Astrocyte (in vitro differentiated cells and primary cell): Measurements from ENCODE around the gene PRKG1.

Experiments
- EZH2 ChIP-seq: IDR thresholded peaks from 2 replicates; pipeline ENCODE4 v1.6.1; 2012; ENCODE audit warnings: mild to moderate bottlenecking, low read length, inconsistent platforms; ENCODE audit not compliant: insufficient read depth
- TF ChIP-seq, protein P1 (sequence below): IDR thresholded peaks from 2 replicates; pipeline ENCODE4 v1.5.1; 2011; ENCODE audit warnings: low read depth, mild to moderate bottlenecking, inconsistent platforms, low read length, moderate library complexity; ENCODE audit not compliant: insufficient read depth

DNA sequence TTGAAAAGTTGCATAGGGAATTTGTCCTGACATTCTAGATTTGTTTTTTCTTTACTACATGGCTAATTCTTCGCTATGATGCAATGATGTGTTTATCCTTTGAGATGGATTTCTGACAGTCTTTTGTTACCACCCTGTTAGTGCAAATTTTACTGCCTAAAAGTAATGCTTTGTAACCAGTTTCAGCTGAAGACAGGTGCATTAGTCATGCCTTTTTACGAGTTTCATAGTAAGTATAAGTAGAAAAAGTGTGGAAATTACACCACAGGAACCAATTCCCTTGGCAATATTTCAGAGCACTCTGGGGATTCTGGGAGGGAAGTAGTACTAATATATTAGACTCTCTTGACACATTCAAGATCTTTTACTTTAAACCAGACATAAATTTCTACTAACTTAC, 982.0 kb downstream of the PRKG1 start:
- TF ChIP-seq, protein P1, sequence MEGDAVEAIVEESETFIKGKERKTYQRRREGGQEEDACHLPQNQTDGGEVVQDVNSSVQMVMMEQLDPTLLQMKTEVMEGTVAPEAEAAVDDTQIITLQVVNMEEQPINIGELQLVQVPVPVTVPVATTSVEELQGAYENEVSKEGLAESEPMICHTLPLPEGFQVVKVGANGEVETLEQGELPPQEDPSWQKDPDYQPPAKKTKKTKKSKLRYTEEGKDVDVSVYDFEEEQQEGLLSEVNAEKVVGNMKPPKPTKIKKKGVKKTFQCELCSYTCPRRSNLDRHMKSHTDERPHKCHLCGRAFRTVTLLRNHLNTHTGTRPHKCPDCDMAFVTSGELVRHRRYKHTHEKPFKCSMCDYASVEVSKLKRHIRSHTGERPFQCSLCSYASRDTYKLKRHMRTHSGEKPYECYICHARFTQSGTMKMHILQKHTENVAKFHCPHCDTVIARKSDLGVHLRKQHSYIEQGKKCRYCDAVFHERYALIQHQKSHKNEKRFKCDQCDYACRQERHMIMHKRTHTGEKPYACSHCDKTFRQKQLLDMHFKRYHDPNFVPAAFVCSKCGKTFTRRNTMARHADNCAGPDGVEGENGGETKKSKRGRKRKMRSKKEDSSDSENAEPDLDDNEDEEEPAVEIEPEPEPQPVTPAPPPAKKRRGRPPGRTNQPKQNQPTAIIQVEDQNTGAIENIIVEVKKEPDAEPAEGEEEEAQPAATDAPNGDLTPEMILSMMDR, result no peak
- no peak for TF ChIP-seq EZH2
